Islet precursor cell (in vitro differentiated cells): ENCODE results near the gene BCAR1.
A peak's percentile ranks its signal among the peaks of the same experiment; 100 is the strongest.

Source experiments
- DNase-seq: peaks from one replicate; pipeline ENCODE4 v3.0.0-alpha.2; 2018

Gene BCAR1

GRCh38 chr16:75238853-75239541 is 12.4 kb downstream of the BCAR1 start:
- no peak for DNase-seq

GRCh38 chr16:75238132-75238852 is 13.1 kb downstream of the BCAR1 start:
- no peak for DNase-seq

DNA sequence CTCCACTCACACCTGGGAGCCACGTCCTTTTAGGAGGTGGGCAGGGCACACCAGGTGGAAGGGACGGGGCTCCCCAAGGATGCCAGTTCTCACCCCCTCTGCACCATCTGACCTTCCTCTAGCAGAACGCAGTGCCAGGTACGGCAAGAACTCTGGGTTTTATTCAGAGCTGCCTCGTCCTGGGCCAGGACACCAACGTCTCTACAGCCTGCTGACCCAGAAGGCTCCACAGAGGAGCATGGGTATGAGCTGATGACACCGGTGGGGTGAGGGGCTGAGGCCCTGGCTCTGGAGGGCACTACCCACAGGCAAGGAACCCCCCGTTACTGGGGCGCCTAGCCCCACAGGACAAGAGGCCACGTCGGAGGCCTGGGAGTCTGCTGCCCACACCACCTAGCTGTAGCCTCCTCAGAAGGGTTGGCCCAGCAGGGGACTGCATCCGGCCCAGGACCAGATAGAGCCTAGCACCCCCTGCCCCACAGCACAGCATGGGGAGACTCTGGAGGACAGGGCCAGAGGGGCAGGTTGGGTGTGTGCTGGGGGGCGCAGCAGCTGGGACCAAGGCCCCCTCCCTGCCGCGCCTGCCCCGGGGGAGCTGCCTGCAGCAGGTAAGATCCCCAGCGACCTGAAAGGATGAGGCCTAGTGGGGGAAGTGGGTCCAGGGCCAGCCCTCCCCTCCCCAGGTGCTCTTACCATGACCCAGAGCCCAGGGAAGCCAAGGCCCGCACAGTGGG is 13.9 kb downstream of the BCAR1 start:
- DNase-seq = no peak

- no peak for DNase-seq
These were observed 14.6 kb downstream of the BCAR1 start for GRCh38 chr16:75236736-75237397.

- DNase-seq = no peak
These were observed 15.2 kb downstream of the BCAR1 start for GRCh38 chr16:75236232-75236631.

GRCh38 chr16:75235721-75236193 is 15.7 kb downstream of the BCAR1 start:
- DNase-seq = no peak

DNA sequence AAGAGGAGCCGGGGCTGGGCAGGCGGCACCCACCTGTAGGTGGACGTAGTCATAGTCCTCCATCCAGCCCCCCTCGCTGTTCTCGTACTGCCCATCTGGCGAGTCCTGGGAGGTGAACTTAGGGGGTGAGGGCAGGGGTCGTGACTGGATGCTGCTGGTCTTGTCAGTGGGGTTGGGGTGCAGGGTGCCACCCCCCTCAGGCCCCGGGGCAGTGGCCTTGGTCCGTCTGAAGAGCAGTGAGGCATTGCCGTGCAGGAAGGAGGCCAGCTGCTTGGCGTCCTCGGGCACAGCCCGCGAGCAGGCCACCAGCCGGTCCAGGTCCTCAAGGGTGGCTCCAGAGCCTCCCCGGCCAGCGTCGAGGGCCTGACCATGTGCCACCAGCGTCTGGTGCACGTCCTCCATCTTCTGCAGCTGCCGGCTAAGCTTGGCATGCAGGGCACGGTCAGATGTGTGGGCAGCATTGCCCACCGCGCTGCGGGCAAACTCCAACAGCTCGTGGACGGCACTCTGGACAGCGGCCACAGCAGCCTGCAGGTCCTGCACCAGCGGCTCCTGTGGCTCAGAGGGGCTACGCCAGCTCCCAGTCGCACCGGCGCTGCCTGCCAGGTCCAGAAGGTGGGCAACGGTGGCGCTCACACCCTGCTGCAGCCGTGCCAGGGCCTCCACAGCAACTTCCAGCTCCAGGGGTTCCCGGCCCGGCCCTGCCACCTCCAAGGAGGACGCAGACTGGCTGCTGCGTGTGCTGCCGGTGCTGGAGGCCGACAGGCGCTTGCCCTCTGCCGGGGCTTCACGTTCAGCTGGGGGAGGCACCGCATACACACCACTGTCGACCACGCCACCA is 16.3 kb downstream of the BCAR1 start:
- peak; percentile 54 for DNase-seq

DNA sequence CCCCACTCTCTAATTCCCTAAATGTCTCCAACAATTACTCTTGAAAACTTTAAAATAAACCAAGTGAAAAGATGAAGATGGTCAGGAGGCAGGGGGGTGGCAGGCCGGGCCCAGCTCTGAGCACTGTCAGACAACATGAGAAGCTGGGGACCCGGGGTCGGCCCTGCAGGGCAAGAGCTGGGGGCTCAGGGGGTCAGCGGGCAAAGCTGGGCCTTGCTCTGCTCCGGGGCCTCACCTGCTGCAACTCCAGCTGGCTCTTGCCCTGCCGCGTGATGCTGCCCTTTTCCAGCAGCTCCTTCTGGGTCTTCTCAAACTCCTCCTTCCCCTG is 17.8 kb downstream of the BCAR1 start:
- DNase-seq = no peak

- DNase-seq = no peak
These were observed 19.9 kb downstream of the BCAR1 start for GRCh38 chr16:75231570-75231969.

DNA sequence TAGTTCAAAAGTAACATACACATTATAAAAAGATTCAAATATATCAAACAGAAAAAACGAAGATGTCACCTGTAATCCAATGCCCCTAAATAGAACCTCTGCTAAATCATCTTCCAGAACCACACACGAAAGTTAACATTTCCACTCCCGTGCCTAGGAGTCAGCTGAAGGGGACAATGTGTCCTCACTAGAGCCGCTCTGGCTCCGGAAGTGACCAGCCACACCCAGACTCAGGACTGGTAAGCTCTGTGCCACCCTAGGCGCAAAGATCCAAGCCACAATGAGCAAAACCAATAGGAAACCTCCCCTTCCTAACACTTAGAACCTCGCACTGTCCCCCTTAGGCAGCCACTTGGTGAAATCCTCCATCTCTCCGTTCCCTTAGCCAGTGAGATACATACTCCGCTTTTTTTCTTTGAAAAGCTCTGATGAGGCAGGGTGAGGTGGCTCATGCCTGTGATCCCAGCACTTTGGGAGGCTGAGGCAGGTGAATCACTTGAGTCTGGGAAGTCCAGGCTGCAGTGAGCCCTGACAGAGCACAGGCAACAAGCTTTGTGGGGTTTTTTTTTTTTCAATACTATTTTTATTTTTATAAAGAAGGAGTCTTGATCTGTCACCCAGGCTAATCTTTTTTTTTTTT is 20.8 kb downstream of the BCAR1 start:
- DNase-seq = no peak

- DNase-seq = no peak
These were observed 22.0 kb downstream of the BCAR1 start for GRCh38 chr16:75229172-75230031.

GRCh38 chr16:75228143-75228976 is 23.1 kb downstream of the BCAR1 start:
- no peak for DNase-seq

- DNase-seq = no peak
These were observed 23.9 kb downstream of the BCAR1 start for GRCh38 chr16:75227361-75228142.

- DNase-seq = no peak
These were observed 24.7 kb downstream of the BCAR1 start for GRCh38 chr16:75226550-75227360.

GRCh38 chr16:75225678-75226515 is 25.5 kb downstream of the BCAR1 start:
- DNase-seq = no peak

GRCh38 chr16:75225092-75225491 is 26.3 kb downstream of the BCAR1 start:
- DNase-seq = no peak
